Measurements from ENCODE around the gene SPTA1.

- TF ChIP-seq POLR2A (IDR thresholded peaks at IDR 0.05; ENCODE audit: low read depth, low read length) (no peak), CTCF (conservative IDR thresholded peaks at IDR 0.05; ENCODE audit: low read depth, low read length) (no peak)
These were observed 45.2 kb upstream of the SPTA1 start for GRCh38 chr1:158731707-158732106.

All from IMR-90 (cell line).